ENCODE data around the gene MYO16. TPM values are rescaled to one million over a fixed set of nuclear protein-coding genes. Genes with fewer than 3 reads are reported as not detected.
"Not testable (repeated sequence)": the region's sequence is repeated elsewhere in the genome, so short reads cannot be mapped to it uniquely, and the experiment has no call there.

The MYO16 gene
- total RNA-seq, 1 donor from 2014 or later, result 1.2 TPM

- no peak for DNase-seq (ENCODE audit: low read depth)
- no peak for TF ChIP-seq CTCF (conservative IDR thresholded peaks at IDR 0.05; ENCODE audit: low read depth, low read length)
- no peak overlapping the region for H3K4me3 ChIP-seq (ENCODE audit: low read depth, low read length)
Observed at GRCh38 chr13:108775597-108775996, 146.2 kb downstream of the MYO16 start.

GRCh38 chr13:108776650-108777049 is 147.2 kb downstream of the MYO16 start:
- H3K4me3 ChIP-seq (ENCODE audit: low read depth, low read length), result no peak overlapping the region
- no peak for DNase-seq (ENCODE audit: low read depth)
- TF ChIP-seq CTCF (conservative IDR thresholded peaks at IDR 0.05; ENCODE audit: low read depth, low read length), result no peak

- DNase-seq (ENCODE audit: low read depth), result no peak
- no peak for TF ChIP-seq CTCF (conservative IDR thresholded peaks at IDR 0.05; ENCODE audit: low read depth, low read length)
Observed at GRCh38 chr13:108777421-108778420, 148.3 kb downstream of the MYO16 start.

GRCh38 chr13:108779308-108779707 is 149.9 kb downstream of the MYO16 start:
- H3K4me3 ChIP-seq (ENCODE audit: low read depth, low read length), result no peak overlapping the region
- DNase-seq (ENCODE audit: low read depth), result no peak
- TF ChIP-seq CTCF (conservative IDR thresholded peaks at IDR 0.05; ENCODE audit: low read depth, low read length), result no peak

More at GRCh38 chr13:108777421-108778420, 148.3 kb downstream of the MYO16 start:
- H3K4me3 ChIP-seq (ENCODE audit: low read depth, low read length), result no peak overlapping the region

DNA sequence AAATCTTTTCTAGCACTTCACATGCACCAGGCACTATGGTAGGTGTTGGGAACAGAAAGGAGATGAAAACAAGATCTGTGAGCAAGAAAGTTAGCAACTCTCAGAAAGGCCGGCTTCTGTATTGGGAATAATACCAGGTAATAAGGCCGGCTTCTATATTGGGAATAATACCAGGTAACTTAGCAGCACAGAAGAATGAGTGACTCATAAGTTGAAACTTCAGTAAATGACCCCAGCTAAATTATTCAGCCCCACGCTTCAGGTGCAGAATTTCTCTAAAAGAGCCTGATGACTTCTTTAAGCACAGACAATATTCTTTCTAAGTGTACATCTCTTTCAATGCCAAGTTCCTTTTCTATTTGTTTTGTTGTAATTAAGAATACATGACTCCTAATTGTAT is 151.3 kb downstream of the MYO16 start:
- no peak for DNase-seq (ENCODE audit: low read depth)
- TF ChIP-seq CTCF (conservative IDR thresholded peaks at IDR 0.05; ENCODE audit: low read depth, low read length), result no peak
- no peak overlapping the region for H3K4me3 ChIP-seq (ENCODE audit: low read depth, low read length)

DNA sequence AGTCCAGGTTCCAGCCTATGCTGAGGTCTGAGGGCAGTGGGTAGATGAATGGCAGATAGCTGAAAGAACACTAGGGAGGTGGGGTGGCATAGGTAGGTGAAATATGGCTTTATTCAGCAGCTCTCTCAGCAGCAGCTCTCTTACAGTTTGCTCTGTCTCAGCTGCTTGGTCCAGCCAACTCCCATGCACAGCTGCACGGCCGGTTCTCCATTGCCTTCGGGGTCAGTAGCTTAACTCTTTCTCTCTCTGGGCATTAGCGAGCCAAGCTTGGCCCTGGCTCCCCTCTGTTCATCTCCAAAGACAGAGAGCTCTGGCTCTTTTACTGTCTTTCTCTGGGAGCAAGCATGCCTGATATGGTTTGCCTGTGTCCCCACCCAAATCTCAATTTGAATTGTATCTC is 151.9 kb downstream of the MYO16 start:
- DNase-seq (ENCODE audit: low read depth), result no peak
- no peak overlapping the region for H3K4me3 ChIP-seq (ENCODE audit: low read depth, low read length)
- TF ChIP-seq CTCF (conservative IDR thresholded peaks at IDR 0.05; ENCODE audit: low read depth, low read length), result no peak

- H3K4me3 ChIP-seq (ENCODE audit: low read depth, low read length); DNase-seq (ENCODE audit: low read depth): not testable (repeated sequence)
Observed at GRCh38 chr13:108782480-108782879, 153.1 kb downstream of the MYO16 start.
